Posterior cingulate gyrus (tissue), 11 donors: Measurements from ENCODE around the gene SDK1.
"Not testable (repeated sequence)": the region's sequence is repeated elsewhere in the genome, so short reads cannot be mapped to it uniquely, and the experiment has no call there.

Experiments used
- DNase-seq, 10 donors: peaks; one replicate each; pipeline versions ENCODE4 v3.0.0 to v3.0.0-alpha.2; 2020 to 2021; ENCODE audit warnings: mixed read lengths in 3 of 10
- intact Hi-C: fragments of 100-400 bp; cut with DNase I; formaldehyde crosslinking; loops from one replicate; pipeline ENCODE4 v1.15.1; 2023

Gene SDK1

GRCh38 chr7:4233621-4234497 is 932.8 kb downstream of the SDK1 start:
- intact Hi-C loops: no loop called here
- peak in 2 of 10 donors; percentile 75 to 77 for DNase-seq

DNA sequence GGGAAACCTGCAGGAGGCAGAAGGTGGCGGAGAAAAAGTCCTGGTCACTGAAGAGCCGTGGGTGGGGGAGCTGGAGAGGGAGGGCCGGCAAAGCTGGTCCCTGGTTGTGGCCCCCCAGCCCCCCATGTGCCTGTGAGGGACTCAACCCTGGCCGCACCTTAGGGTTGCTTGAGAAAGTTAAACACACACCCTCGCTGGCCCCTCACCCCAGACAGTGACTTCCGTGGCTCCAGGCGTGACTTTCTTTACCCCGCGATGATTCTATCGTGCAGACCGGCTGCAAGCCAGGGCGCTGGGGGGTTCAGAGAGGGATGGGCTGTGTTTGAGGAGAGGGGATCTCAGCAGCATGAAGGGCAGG is 933.4 kb downstream of the SDK1 start:
- peak in 1 of 10 donors; percentile 20 for DNase-seq
- intact Hi-C loops: no loop called here

DNA sequence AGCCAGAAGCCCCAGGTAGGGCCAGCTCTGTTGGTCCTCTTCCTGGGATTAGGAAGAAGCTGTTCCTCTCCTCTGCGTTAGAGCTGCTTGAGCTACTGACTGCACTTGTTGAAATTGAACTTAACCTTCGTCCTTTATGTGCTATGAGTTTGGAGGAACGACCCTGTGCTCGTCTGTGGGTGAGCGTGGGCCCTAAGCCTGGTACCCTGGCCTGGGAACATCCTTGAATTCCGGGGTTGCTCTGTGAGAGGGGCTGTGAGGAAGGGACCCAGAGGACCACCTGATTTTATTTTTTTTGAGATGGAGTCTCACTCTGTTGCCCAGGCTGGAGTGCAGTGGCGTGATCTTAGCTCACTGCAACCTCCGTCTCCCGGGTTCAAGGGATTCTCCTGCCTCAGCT is 933.8 kb downstream of the SDK1 start:
- DNase-seq: peak in 1 of 10 donors; percentile 69
- intact Hi-C loops: no loop called here

DNA sequence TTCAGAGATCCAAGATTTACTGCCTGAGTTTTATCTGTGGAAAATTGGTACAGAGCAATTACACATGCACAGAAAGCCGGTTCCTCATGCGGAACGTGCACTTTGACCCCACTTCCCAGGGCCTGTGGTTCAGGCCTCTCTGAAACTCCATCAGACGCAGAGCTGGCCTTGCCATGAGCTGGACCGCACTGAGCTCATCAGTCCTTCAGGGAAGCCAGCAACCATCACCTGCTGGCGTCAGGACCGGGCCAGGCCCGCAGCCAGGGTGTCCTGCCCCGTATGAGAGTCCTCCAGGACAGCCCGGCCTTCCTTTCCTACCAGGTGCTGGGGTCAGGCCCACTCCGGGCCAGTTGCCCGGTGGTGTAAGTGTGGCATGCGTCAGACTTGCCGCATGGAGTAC is 934.5 kb downstream of the SDK1 start:
- intact Hi-C loops: no loop called here
- DNase-seq: peak in 2 of 10 donors; percentile 57 to 81

- DNase-seq: peak in 2 of 10 donors; percentile 33 to 65
- intact Hi-C loops: no loop called here
Observed at GRCh38 chr7:4236389-4236788, 935.3 kb downstream of the SDK1 start.

- peak in 1 of 10 donors; percentile 38 for DNase-seq
- intact Hi-C loops: not testable (repeated sequence)
Observed at GRCh38 chr7:4236873-4237272, 935.8 kb downstream of the SDK1 start.

- DNase-seq: peak in 2 of 10 donors; percentile 68 to 79
- intact Hi-C loops: no loop called here
Observed at GRCh38 chr7:4237296-4238235, 936.5 kb downstream of the SDK1 start.

DNA sequence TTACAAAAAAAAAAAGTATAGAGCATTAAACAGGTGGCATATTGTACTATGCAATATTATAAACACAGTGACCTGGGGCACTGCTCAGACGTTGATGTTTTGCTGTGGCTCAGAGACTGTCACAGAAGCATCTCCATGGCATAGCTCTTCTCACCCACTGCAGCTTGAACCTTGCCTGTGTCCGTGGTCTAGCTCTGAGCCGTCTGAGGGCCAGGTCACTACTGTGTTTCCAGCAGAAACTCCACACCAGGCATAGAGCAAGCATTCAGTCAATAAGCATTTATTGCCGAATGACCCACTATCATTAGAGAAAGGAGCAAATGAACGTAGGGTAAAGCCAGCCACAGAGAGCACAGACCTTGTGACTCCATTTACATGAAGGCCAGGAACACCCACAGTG is 937.8 kb downstream of the SDK1 start:
- DNase-seq: no peak
- intact Hi-C loops: no loop called here

- intact Hi-C loops: no loop called here
- no peak for DNase-seq
Observed at GRCh38 chr7:4240042-4240441, 939.0 kb downstream of the SDK1 start.

DNA sequence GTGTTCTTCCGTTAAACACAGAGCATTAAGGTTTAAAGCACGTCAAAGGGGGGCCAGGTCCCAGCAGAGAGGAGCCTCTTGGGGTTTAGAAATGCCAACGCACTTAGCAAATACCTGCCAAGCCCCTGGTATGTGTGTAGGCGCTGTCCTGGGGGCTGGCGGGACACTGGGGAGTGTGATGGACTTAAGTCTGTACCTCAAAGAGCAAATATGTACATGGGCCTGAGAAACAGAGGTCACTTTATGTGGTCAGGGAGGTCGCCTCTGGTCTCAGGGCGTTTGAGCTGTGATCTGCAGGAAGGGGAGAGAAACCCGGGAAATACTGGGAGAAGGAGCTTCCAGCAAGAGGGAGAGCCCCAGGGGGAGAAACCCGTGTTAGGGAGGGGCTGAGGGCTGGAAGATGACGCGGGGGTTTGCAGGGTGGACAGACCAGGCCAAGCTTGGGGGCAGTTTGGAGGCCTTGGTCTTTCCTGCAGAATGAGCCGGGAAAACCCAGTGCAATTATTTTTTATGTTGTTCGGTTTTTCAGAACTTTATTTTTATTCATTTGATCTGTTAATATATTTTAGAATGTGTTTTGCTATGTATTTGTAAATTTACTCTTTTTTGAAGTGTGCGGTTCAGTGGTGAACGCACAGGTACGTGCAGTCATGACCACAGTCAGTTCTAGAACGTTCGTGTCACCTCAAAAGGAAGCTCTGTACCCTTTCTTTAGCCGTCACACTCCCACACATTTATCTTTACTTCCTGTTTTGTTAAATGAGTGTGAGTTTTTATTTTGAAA is 939.7 kb downstream of the SDK1 start:
- DNase-seq: peak in 3 of 10 donors; percentile 28 to 60 (median 47)
- intact Hi-C loops: no loop called here

- DNase-seq: peak in 2 of 10 donors; percentile 52 to 74
- intact Hi-C loops: no loop called here
Observed at GRCh38 chr7:4241304-4241612, 940.2 kb downstream of the SDK1 start.

- peak in 3 of 10 donors; percentile 57 to 77 (median 76) for DNase-seq
- intact Hi-C loops: no loop called here
Observed at GRCh38 chr7:4241791-4242190, 940.7 kb downstream of the SDK1 start.

DNA sequence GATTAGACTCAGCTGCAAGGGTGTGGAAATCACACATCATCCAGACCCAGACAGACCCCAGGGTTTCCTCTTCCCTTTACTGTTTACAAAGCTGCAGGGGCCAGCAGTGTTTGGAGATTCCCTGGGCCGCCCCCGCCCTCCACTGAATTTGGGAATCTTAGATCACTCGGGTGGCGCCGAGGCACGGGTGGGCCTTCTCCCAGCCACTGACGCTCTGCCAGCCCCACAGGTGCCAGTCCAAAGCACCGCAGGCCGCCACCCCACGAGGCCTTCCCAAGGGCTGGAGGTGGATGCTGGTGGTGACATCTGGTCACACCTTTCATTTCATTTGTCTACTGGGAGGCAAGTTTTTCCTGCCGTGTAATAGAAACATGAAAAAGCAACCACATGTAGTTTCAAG is 941.7 kb downstream of the SDK1 start:
- intact Hi-C loops: no loop called here
- peak in 3 of 10 donors; percentile 49 to 71 (median 68) for DNase-seq

DNA sequence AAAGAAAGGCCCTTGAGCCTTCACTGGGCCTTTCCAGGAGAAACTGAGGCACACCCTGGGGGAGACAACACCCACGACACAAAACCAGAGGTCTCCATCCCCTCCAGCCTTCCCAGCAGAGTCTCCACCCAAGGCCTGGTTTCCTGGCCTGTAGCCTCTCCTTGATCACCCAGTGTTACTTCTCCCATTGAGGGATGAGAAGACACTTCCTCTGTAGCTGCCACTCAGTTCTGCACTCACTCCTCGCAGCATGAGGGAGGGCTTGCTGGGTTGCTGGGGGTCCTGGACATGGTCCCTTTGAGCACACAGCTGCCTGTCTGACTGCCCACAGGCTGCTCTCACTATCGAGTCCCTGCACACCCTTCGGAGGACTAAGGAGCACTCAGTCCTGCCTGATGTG is 943.0 kb downstream of the SDK1 start:
- intact Hi-C loops: no loop called here
- DNase-seq: no peak

- intact Hi-C loops: no loop called here
- peak in 1 of 10 donors; percentile 28 for DNase-seq
Observed at GRCh38 chr7:4244635-4245034, 943.6 kb downstream of the SDK1 start.

DNA sequence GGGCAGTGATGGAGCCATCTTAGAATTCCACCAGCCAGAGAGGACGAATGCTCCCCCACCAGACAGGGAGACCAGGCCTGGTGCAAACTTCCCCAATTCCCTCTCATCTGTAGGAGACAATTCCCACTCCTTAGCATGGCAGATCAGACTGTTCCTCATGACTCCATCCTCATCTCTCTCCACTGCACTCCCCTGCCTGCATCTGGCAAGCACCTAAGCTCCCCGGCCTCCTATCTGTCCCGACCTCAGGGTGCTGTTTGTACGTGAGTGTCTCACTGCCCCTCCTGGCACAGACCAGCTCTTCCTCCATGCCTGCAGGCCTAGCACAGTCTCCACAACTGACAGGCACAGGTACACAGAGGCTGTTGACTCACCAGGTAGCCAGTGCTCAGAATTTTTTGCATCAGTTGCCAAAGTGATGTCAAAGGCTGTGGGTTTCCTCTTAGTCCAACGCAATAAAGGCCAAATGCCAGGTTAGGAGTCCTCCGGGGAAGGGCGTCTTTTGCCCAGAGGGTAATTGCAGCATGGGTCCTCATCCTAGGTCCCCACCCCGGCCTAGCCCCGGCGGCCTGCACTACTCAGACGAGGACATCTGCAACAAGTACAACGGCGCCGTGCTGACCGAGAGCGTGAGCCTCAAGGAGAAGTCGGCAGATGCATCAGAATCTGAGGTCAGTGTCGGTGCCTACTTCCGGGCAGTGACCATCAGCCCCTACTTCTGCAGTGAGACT is 944.2 kb downstream of the SDK1 start:
- intact Hi-C loops: no loop called here

DNA sequence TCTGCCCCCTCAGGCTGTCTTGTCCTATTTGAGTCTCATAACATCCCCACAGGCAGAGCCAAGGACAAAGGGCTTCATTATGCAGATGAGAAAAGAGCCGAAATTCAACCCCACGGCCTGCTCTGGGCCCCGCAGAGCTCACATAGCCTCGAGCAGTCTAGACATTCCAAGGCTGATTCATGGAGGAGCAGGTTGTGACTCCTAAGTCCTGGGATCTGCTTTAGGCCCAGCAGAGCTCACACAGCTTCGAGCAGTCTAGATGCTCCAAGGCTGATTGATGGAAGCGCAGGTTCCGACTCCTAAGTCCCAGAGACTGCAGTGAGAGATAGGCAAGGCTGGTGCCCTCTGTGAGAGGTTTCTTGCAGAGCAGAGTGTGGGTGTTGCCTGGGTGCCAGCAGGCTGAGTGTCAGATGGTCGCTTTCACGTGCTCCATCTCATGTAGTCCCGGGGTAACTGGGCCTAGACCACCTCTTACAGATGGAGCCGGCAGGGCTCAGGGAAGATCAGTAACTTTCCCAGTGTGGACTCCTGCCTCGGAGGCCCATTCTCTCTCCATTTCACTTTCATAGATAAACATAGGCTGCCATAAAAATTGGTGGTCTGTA is 944.9 kb downstream of the SDK1 start:
- DNase-seq: peak in 2 of 10 donors; percentile 20 to 44
- intact Hi-C loops: no loop called here

More for the DNA sequence above, 944.2 kb downstream of the SDK1 start:
- peak in 3 of 10 donors; percentile 47 to 75 (median 53) for DNase-seq

DNA sequence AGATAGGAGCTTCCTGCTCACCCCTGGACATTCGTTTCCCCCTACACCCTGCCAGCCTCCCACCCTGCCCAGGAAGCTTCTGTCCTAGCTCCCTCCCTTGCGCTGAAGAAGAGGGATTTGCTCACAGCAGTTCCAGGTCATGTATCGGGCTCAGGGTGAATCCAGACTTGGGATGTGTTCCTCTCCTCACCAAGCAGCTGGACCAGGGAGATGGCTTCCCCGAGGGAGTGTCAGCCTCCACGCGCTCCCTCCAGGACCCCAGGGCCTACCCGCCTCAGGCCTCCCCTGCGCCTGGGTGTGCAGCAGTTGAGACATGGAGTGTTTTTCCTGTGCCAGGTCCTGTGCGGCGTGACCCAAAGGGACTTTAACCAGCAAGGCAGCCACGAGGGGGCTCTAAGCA is 945.5 kb downstream of the SDK1 start:
- DNase-seq: peak in 3 of 10 donors; percentile 52 to 60 (median 54)
- intact Hi-C loops: no loop called here

GRCh38 chr7:4247106-4247876 is 946.2 kb downstream of the SDK1 start:
- peak in 4 of 10 donors; percentile 49 to 86 (median 81) for DNase-seq
- intact Hi-C loops: no loop called here
